Retinal pigment epithelial cell (primary cell): ENCODE measurements around the gene GLCCI1.
"Not testable (repeated sequence)": the region's sequence is repeated elsewhere in the genome, so short reads cannot be mapped to it uniquely, and the experiment has no call there.

Experiments used
- DNase-seq: peaks from one replicate; pipeline ENCODE4 v3.0.0-alpha.2; 2010; ENCODE audit warnings: low read depth
- H3K4me3 ChIP-seq: 2 replicates; pipeline ENCODE4 v1.5.1; 2011; ENCODE audit warnings: mild to moderate bottlenecking, low read length, control low read depth, moderate library complexity
- TF ChIP-seq, protein P1 (sequence below): conservative IDR thresholded peaks from 2 replicates; pipeline ENCODE4 v1.5.1; 2011; ENCODE audit warnings: low read depth, low read length, control low read depth, inconsistent platforms

GLCCI1 gene

GRCh38 chr7:8042796-8043535, 74.4 kb downstream of the GLCCI1 start:
- no peak overlapping the region for H3K4me3 ChIP-seq
- DNase-seq: no peak
- TF ChIP-seq, protein P1, sequence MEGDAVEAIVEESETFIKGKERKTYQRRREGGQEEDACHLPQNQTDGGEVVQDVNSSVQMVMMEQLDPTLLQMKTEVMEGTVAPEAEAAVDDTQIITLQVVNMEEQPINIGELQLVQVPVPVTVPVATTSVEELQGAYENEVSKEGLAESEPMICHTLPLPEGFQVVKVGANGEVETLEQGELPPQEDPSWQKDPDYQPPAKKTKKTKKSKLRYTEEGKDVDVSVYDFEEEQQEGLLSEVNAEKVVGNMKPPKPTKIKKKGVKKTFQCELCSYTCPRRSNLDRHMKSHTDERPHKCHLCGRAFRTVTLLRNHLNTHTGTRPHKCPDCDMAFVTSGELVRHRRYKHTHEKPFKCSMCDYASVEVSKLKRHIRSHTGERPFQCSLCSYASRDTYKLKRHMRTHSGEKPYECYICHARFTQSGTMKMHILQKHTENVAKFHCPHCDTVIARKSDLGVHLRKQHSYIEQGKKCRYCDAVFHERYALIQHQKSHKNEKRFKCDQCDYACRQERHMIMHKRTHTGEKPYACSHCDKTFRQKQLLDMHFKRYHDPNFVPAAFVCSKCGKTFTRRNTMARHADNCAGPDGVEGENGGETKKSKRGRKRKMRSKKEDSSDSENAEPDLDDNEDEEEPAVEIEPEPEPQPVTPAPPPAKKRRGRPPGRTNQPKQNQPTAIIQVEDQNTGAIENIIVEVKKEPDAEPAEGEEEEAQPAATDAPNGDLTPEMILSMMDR: no peak

DNA sequence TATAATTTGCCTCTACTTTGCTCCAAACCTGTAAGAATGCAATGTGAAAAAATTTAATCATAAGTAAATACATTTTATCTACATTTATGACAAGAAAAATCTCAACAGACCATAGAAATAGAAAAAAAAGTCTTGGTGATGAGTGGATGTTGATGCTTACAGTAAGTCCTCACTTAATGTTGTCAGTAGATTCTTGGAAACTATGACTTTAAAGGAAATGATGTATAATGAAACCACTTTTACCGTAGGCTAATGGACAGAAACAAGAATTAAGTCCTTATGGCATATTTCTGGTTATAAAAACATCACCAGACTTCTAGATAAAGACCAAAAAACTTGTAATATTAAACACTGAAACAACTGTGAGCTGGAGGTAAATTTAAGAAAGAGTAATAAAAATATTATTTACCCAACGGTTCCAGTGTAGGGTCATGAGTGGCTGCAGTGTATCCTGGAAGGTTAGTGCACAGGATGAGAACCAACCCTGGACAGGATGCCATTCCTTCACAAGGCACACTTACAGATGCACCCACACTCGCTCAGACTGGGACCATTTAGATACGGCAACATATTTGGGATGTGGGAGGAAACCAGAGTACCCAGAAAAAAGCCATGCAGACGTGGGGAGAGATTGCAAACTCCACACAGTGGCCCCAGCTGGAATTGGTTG, 76.3 kb downstream of the GLCCI1 start:
- no peak for DNase-seq
- H3K4me3 ChIP-seq: no peak overlapping the region
- TF ChIP-seq, protein P1: no peak

GRCh38 chr7:8048067-8048466, 79.5 kb downstream of the GLCCI1 start:
- not testable (repeated sequence) for H3K4me3 ChIP-seq, DNase-seq

GRCh38 chr7:8051373-8051772, 82.8 kb downstream of the GLCCI1 start:
- DNase-seq: no peak
- TF ChIP-seq, protein P1: no peak
- no peak overlapping the region for H3K4me3 ChIP-seq

DNA sequence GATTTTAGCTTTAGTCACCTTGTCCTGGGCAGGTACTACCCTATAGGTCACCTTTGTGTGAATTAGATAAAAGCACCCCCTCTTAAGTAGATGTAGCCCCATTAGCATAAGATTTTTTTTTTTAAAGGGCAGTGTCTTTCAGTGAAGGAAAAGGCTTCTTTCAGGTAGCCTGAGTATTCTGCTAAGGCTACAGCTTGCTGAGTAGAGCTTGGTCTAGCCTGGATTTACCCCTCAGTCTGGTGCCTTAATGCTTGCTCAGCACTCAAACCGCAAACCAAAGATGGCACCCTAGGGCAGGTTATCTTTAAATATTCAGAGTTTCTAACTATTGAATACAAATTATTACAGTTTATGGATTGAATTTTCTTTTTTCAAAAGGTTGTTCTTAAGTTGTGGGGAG, 83.4 kb downstream of the GLCCI1 start:
- no peak for DNase-seq
- TF ChIP-seq, protein P1: no peak
- H3K4me3 ChIP-seq: no peak overlapping the region

DNA sequence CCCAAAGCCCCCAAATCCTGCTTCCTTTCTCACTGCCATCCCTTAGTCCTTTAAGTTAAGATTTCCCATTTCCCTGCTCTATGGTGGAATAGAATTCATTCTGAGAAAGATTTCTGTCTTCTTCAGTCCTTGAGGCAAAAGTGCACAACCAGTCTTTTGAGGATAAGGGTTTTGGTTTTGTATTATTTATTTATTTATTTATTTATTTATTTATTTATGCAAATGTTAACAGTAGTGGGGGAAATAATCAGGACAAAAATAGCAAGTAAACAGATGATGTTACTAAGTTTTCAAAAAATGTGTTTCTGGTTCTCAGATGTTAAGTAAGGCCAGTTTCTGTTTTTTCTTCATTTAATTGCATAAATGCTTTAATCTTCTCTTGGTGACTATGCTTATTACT, 84.2 kb downstream of the GLCCI1 start:
- TF ChIP-seq, protein P1: no peak
- no peak overlapping the region for H3K4me3 ChIP-seq
- no peak for DNase-seq

GRCh38 chr7:8056439-8056838, 87.8 kb downstream of the GLCCI1 start:
- DNase-seq: no peak
- H3K4me3 ChIP-seq: no peak overlapping the region
- TF ChIP-seq, protein P1: no peak
